Pancreas (tissue), 10 donors: ENCODE measurements around the gene VEGFA. TPM values are rescaled to one million over a fixed set of nuclear protein-coding genes. Genes with fewer than 3 reads are reported as not detected.

Experiments
- ATAC-seq, 4 donors: fragments of 200-7000 bp; cut with Tn5 transposase; one replicate each; pipeline versions ENCODE4 v1.8.0 to v1.9.1; 2020; ENCODE audit warnings: mild to moderate bottlenecking in 4 of 4, moderate library complexity in 4 of 4
- DNase-seq, 6 donors: peaks; one replicate each; pipeline ENCODE4 v3.0.0-alpha.2; 2020
- FAIRE-seq: peaks from 2 replicates; lab custom pipeline; 2012; peaks lifted over from hg19 to GRCh38; lab: Jason Lieb, UNC
- H3K27ac ChIP-seq, 4 donors: fragments of 200-600 bp; sonication (generic); 1 replicate in 3 of 4; 2 replicates in 1 of 4; pipeline versions ENCODE4 v1.5.0 to v1.8.0; 2020
- H3K27me3 ChIP-seq, 4 donors: fragments of 200-600 bp; one replicate each; pipeline ENCODE4 v1.8.0; 2021
- H3K36me3 ChIP-seq, 3 donors: fragments of 200-600 bp; sonication (generic) in 1 of 3; one replicate each; pipeline versions ENCODE4 v1.5.0 to v1.8.0; 2020 to 2021
- H3K4me1 ChIP-seq, 3 donors: fragments of 200-600 bp; one replicate each; pipeline ENCODE4 v1.8.0; 2021
- H3K4me3 ChIP-seq, 4 donors: fragments of 200-600 bp; sonication (generic) in 2 of 4; one replicate each; pipeline versions ENCODE4 v1.5.0 to v1.8.0; 2020 to 2021
- H3K9me3 ChIP-seq, 4 donors: fragments of 200-600 bp; one replicate each; pipeline ENCODE4 v1.8.0; 2021
- WGBS, 2 donors: extraction: QIAGEN DNeasy Blood & Tissue Kit; methylation state at CpG; one replicate each; pipeline ENCODE4 v1.1.7; 2013; 5-methylcytosine and 5-hydroxymethylcytosine counted together
- intact Hi-C, 3 donors: fragments of 100-400 bp; cut with DNase I; formaldehyde crosslinking; loops; one replicate each; pipeline versions ENCODE4 v1.11.1 to v1.14.2; 2022
- polyA plus RNA-seq, 2 donors: library from polyadenylated mRNA; stranded (reverse); fragments of 200-250 nt; gene quantifications; one replicate each; pipeline ENCODE4 v1.2.3, GENCODE V29; 2013
- total RNA-seq, 6 donors: library from RNA; stranded (reverse); fragmentation: NEBNext Ultra II Directional in 4 of 6; extraction: Animal tissue kit (Norgen Biotek cat#: 25700) in 4 of 6; gene quantifications; one replicate each; pipeline versions ENCODE4 v1.2.1 to v1.2.4, GENCODE V29; 2021 to 2023
- TF ChIP-seq, protein P1 (sequence below), 4 donors: fragments of 200-600 bp; sonication (generic) in 3 of 4; IDR thresholded peaks; one replicate each; pipeline versions ENCODE4 v1.5.0 to v1.8.0; 2021; ENCODE audit warnings: antibody characterized with exemption in 4 of 4
- donor health status: healthy with polysubstance abuse.
- donor health status: DM: no; HTN: no; CAD: no; lungs with moderate emphysema.
- donor health status: DM: no; HTN: no; CAD: no.
- donor health status: control.
- donor health status: control.
- donor health status: Bipolar disorder and iron deficiency.
- donor health status: DM: yes; HTN: yes; CAD: no.
- donor health status: DM: no; HTN: no; CAD: no.
- donor health status: DM: no; HTN: no; CAD: no.
- donor health status: DM: yes; HTN: yes; CAD: no.

Gene VEGFA
- total and polyA plus RNA-seq, 8 donors, result 55.2 to 206 (median 91.5) TPM

- WGBS, 2 donors, result 50 to 52% methylated on average over 8 of the region's 8 CpGs
- H3K9me3 ChIP-seq, result no peaks in the 10 kb centered on the region
- no peaks in the 10 kb centered on the region for H3K27me3 ChIP-seq
- no peak for ATAC-seq
- DNase-seq, result peak in 3 of 6 donors; percentile 51 to 59 (median 53)
- intact Hi-C loops, result loop anchor here in 2 of 3 donors (5.0 to 10.0 kb wide), 4 partner anchors 183 to 313 kb away; no protein-coding TSS in a partner anchor
- no peak overlapping the region for H3K4me3 ChIP-seq
- H3K27ac ChIP-seq, result peak overlapping the region in 2 of 4 donors; percentile 98 to 100
- no peak for FAIRE-seq
- no peaks in the 10 kb centered on the region for H3K36me3 ChIP-seq
- peaks cover 2 to 4% (median 3%) of the 10 kb centered on the region in 3 donors for H3K4me1 ChIP-seq
- TF ChIP-seq, protein P1, sequence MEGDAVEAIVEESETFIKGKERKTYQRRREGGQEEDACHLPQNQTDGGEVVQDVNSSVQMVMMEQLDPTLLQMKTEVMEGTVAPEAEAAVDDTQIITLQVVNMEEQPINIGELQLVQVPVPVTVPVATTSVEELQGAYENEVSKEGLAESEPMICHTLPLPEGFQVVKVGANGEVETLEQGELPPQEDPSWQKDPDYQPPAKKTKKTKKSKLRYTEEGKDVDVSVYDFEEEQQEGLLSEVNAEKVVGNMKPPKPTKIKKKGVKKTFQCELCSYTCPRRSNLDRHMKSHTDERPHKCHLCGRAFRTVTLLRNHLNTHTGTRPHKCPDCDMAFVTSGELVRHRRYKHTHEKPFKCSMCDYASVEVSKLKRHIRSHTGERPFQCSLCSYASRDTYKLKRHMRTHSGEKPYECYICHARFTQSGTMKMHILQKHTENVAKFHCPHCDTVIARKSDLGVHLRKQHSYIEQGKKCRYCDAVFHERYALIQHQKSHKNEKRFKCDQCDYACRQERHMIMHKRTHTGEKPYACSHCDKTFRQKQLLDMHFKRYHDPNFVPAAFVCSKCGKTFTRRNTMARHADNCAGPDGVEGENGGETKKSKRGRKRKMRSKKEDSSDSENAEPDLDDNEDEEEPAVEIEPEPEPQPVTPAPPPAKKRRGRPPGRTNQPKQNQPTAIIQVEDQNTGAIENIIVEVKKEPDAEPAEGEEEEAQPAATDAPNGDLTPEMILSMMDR (IDR thresholded peaks at IDR 0.05), result no peak
Measured at GRCh38 chr6:43768983-43769525, 957 bp upstream of the VEGFA start.

DNA sequence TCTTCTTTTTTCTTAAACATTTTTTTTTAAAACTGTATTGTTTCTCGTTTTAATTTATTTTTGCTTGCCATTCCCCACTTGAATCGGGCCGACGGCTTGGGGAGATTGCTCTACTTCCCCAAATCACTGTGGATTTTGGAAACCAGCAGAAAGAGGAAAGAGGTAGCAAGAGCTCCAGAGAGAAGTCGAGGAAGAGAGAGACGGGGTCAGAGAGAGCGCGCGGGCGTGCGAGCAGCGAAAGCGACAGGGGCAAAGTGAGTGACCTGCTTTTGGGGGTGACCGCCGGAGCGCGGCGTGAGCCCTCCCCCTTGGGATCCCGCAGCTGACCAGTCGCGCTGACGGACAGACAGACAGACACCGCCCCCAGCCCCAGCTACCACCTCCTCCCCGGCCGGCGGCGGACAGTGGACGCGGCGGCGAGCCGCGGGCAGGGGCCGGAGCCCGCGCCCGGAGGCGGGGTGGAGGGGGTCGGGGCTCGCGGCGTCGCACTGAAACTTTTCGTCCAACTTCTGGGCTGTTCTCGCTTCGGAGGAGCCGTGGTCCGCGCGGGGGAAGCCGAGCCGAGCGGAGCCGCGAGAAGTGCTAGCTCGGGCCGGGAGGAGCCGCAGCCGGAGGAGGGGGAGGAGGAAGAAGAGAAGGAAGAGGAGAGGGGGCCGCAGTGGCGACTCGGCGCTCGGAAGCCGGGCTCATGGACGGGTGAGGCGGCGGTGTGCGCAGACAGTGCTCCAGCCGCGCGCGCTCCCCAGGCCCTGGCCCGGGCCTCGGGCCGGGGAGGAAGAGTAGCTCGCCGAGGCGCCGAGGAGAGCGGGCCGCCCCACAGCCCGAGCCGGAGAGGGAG lies 580 bp downstream of the VEGFA start:
- Histone ChIP-seq H3K4me3 (peak overlapping the region; percentile 76 to 96 (median 87)), H3K36me3 (no peaks in the 10 kb centered on the region), H3K27me3 (no peaks in the 10 kb centered on the region), H3K9me3 (no peaks in the 10 kb centered on the region), H3K4me1 (peaks cover 15 to 19% (median 15%) of the 10 kb centered on the region in 3 donors), H3K27ac (peak overlapping the region; percentile 92 to 100 (median 96))
- FAIRE-seq, result no peak
- intact Hi-C loops, result loop anchor here in 2 of 3 donors (5.0 kb wide), 2 partner anchors 62 to 67 kb away; no protein-coding TSS in a partner anchor
- DNase-seq, result peak; percentile 72 to 88 (median 78)
- WGBS, 2 donors, result 0 to 1% methylated on average over 57 to 84 of the region's 84 CpGs
- ATAC-seq, result peak; percentile 3 to 31 (median 16)
- TF ChIP-seq, protein P1 (IDR thresholded peaks at IDR 0.05), result no peak

GRCh38 chr6:43771210-43771857 lies 1.3 kb downstream of the VEGFA start:
- no peak for FAIRE-seq
- peaks cover 23 to 26% (median 23%) of the 10 kb centered on the region in 3 donors for H3K4me1 ChIP-seq
- intact Hi-C loops, result loop anchor here in 2 of 3 donors (5.0 kb wide), 2 partner anchors 61 to 66 kb away; no protein-coding TSS in a partner anchor
- WGBS, 2 donors, result 0 to 1% methylated on average over 47 to 66 of the region's 66 CpGs
- no peaks in the 10 kb centered on the region for H3K9me3 ChIP-seq
- H3K27ac ChIP-seq, result peak overlapping the region; percentile 92 to 100 (median 96)
- no peaks in the 10 kb centered on the region for H3K36me3 ChIP-seq
- H3K27me3 ChIP-seq, result no peaks in the 10 kb centered on the region
- H3K4me3 ChIP-seq, result peak overlapping the region; percentile 76 to 96 (median 87)
- DNase-seq, result peak; percentile 79 to 92 (median 86)
- ATAC-seq, result peak; percentile 9 to 39 (median 26)
- TF ChIP-seq, protein P1 (IDR thresholded peaks at IDR 0.05), result no peak

GRCh38 chr6:43771858-43772680 lies 2.1 kb downstream of the VEGFA start:
- ATAC-seq (peak; percentile 33 to 56 (median 46)), FAIRE-seq (no peak), DNase-seq (peak in 5 of 6 donors; percentile 81 to 95 (median 82))
- H3K9me3 ChIP-seq, result no peaks in the 10 kb centered on the region
- peaks cover 26 to 29% (median 27%) of the 10 kb centered on the region in 3 donors for H3K4me1 ChIP-seq
- H3K36me3 ChIP-seq, result no peaks in the 10 kb centered on the region
- H3K4me3 ChIP-seq, result peak overlapping the region; percentile 76 to 96 (median 87)
- WGBS, 2 donors, result 3 to 4% methylated on average over 43 to 48 of the region's 48 CpGs
- intact Hi-C loops, result loop anchor here in 2 of 3 donors (5.0 kb wide), 2 partner anchors 60 to 65 kb away; no protein-coding TSS in a partner anchor
- no peaks in the 10 kb centered on the region for H3K27me3 ChIP-seq
- TF ChIP-seq, protein P1 (IDR thresholded peaks at IDR 0.05), result no peak
- H3K27ac ChIP-seq, result peak overlapping the region; percentile 92 to 100 (median 96)
